ENCODE data around the gene PACSIN1.

PACSIN1 gene

GRCh38 chr6:34572021-34572420 is 106.1 kb downstream of the PACSIN1 start:
- H3K36me3 ChIP-seq (ENCODE audit: insufficient read depth, insufficient read length, low read length), result no peaks in the 10 kb centered on the region
- H3K4me1 ChIP-seq (ENCODE audit: insufficient read depth, insufficient read length), result peaks cover 7% of the 10 kb centered on the region
- no peaks in the 10 kb centered on the region for H3K9me3 ChIP-seq (ENCODE audit: insufficient read depth, low read length)
- H3K27me3 ChIP-seq (ENCODE audit: insufficient read depth, insufficient read length), result no peaks in the 10 kb centered on the region
- no peak overlapping the region for H3K4me3 ChIP-seq (ENCODE audit: insufficient read length, low read depth)
- no peak for TF ChIP-seq ZNF274 (IDR thresholded peaks at IDR 0.05; ENCODE audit: low read depth, low read length)
- TF ChIP-seq YY1 (IDR thresholded peaks at IDR 0.05; ENCODE audit: insufficient read depth, insufficient read length), result no peak
- no peak for DNase-seq (ENCODE audit: low read depth, low spot score)
- H3K9ac ChIP-seq (ENCODE audit: insufficient read length, low read depth), result no peak overlapping the region

GRCh38 chr6:34572585-34572984 is 106.7 kb downstream of the PACSIN1 start:
- TF ChIP-seq SUZ12 (IDR thresholded peaks at IDR 0.05; ENCODE audit: extremely low read depth, insufficient read depth, insufficient read length) (no peak), ZNF274 (IDR thresholded peaks at IDR 0.05; ENCODE audit: low read depth, low read length) (no peak), YY1 (IDR thresholded peaks at IDR 0.05; ENCODE audit: insufficient read depth, insufficient read length) (no peak)
- H3K36me3 ChIP-seq (ENCODE audit: insufficient read depth, insufficient read length, low read length), result no peaks in the 10 kb centered on the region
- H3K9me3 ChIP-seq (ENCODE audit: insufficient read depth, low read length), result no peaks in the 10 kb centered on the region
- H3K4me3 ChIP-seq (ENCODE audit: insufficient read length, low read depth), result no peak overlapping the region
- no peak for DNase-seq (ENCODE audit: low read depth, low spot score)
- no peaks in the 10 kb centered on the region for H3K27me3 ChIP-seq (ENCODE audit: insufficient read depth, insufficient read length)
- H3K9ac ChIP-seq (ENCODE audit: insufficient read length, low read depth), result no peak overlapping the region
- H3K4me1 ChIP-seq (ENCODE audit: insufficient read depth, insufficient read length), result peaks cover 7% of the 10 kb centered on the region

- H3K4me1 ChIP-seq (ENCODE audit: insufficient read depth, insufficient read length), result peaks cover 4% of the 10 kb centered on the region
- TF ChIP-seq SUZ12 (IDR thresholded peaks at IDR 0.05; ENCODE audit: extremely low read depth, insufficient read depth, insufficient read length), result no peak
- TF ChIP-seq ZNF274 (IDR thresholded peaks at IDR 0.05; ENCODE audit: low read depth, low read length), result no peak
- no peak for TF ChIP-seq YY1 (IDR thresholded peaks at IDR 0.05; ENCODE audit: insufficient read depth, insufficient read length)
- no peaks in the 10 kb centered on the region for H3K36me3 ChIP-seq (ENCODE audit: insufficient read depth, insufficient read length, low read length)
- no peaks in the 10 kb centered on the region for H3K9me3 ChIP-seq (ENCODE audit: insufficient read depth, low read length)
- no peak for DNase-seq (ENCODE audit: low read depth, low spot score)
- H3K27me3 ChIP-seq (ENCODE audit: insufficient read depth, insufficient read length), result no peaks in the 10 kb centered on the region
- no peak overlapping the region for H3K4me3 ChIP-seq (ENCODE audit: insufficient read length, low read depth)
- H3K9ac ChIP-seq (ENCODE audit: insufficient read length, low read depth), result no peak overlapping the region
These were observed 107.8 kb downstream of the PACSIN1 start for GRCh38 chr6:34573567-34574183.

GRCh38 chr6:34574647-34575293 is 108.9 kb downstream of the PACSIN1 start:
- Histone ChIP-seq H3K4me1 (ENCODE audit: insufficient read depth, insufficient read length) (peaks cover 4% of the 10 kb centered on the region), H3K27me3 (ENCODE audit: insufficient read depth, insufficient read length) (no peaks in the 10 kb centered on the region), H3K9me3 (ENCODE audit: insufficient read depth, low read length) (no peaks in the 10 kb centered on the region), H3K4me3 (ENCODE audit: insufficient read length, low read depth) (no peak overlapping the region), H3K36me3 (ENCODE audit: insufficient read depth, insufficient read length, low read length) (no peaks in the 10 kb centered on the region), H3K9ac (ENCODE audit: insufficient read length, low read depth) (no peak overlapping the region)
- no peak for TF ChIP-seq YY1 (IDR thresholded peaks at IDR 0.05; ENCODE audit: insufficient read depth, insufficient read length)
- TF ChIP-seq ZNF274 (IDR thresholded peaks at IDR 0.05; ENCODE audit: low read depth, low read length), result no peak
- no peak for TF ChIP-seq SUZ12 (IDR thresholded peaks at IDR 0.05; ENCODE audit: extremely low read depth, insufficient read depth, insufficient read length)
- no peak for DNase-seq (ENCODE audit: low read depth, low spot score)

- no peak overlapping the region for H3K4me3 ChIP-seq (ENCODE audit: insufficient read length, low read depth)
- no peaks in the 10 kb centered on the region for H3K9me3 ChIP-seq (ENCODE audit: insufficient read depth, low read length)
- H3K36me3 ChIP-seq (ENCODE audit: insufficient read depth, insufficient read length, low read length), result no peaks in the 10 kb centered on the region
- no peaks in the 10 kb centered on the region for H3K27me3 ChIP-seq (ENCODE audit: insufficient read depth, insufficient read length)
- no peak for TF ChIP-seq YY1 (IDR thresholded peaks at IDR 0.05; ENCODE audit: insufficient read depth, insufficient read length)
- no peak for TF ChIP-seq SUZ12 (IDR thresholded peaks at IDR 0.05; ENCODE audit: extremely low read depth, insufficient read depth, insufficient read length)
- no peak for TF ChIP-seq ZNF274 (IDR thresholded peaks at IDR 0.05; ENCODE audit: low read depth, low read length)
- no peak overlapping the region for H3K9ac ChIP-seq (ENCODE audit: insufficient read length, low read depth)
- H3K4me1 ChIP-seq (ENCODE audit: insufficient read depth, insufficient read length), result peaks cover 4% of the 10 kb centered on the region
- DNase-seq (ENCODE audit: low read depth, low spot score), result no peak
These were observed 109.5 kb downstream of the PACSIN1 start for GRCh38 chr6:34575326-34575725.

- Histone ChIP-seq H3K4me1 (ENCODE audit: insufficient read depth, insufficient read length) (peaks cover 9% of the 10 kb centered on the region), H3K36me3 (ENCODE audit: insufficient read depth, insufficient read length, low read length) (no peaks in the 10 kb centered on the region), H3K9ac (ENCODE audit: insufficient read length, low read depth) (no peak overlapping the region), H3K4me3 (ENCODE audit: insufficient read length, low read depth) (no peak overlapping the region), H3K27me3 (ENCODE audit: insufficient read depth, insufficient read length) (no peaks in the 10 kb centered on the region), H3K9me3 (ENCODE audit: insufficient read depth, low read length) (no peaks in the 10 kb centered on the region)
- DNase-seq (ENCODE audit: low read depth, low spot score), result no peak
- TF ChIP-seq SUZ12 (IDR thresholded peaks at IDR 0.05; ENCODE audit: extremely low read depth, insufficient read depth, insufficient read length) (no peak), ZNF274 (IDR thresholded peaks at IDR 0.05; ENCODE audit: low read depth, low read length) (no peak)
These were observed 110.5 kb downstream of the PACSIN1 start for GRCh38 chr6:34576286-34576955.

- Histone ChIP-seq H3K4me3 (ENCODE audit: insufficient read length, low read depth) (no peak overlapping the region), H3K9ac (ENCODE audit: insufficient read length, low read depth) (no peak overlapping the region), H3K4me1 (ENCODE audit: insufficient read depth, insufficient read length) (peaks cover 6% of the 10 kb centered on the region), H3K27me3 (ENCODE audit: insufficient read depth, insufficient read length) (no peaks in the 10 kb centered on the region), H3K36me3 (ENCODE audit: insufficient read depth, insufficient read length, low read length) (peaks cover 4% of the 10 kb centered on the region), H3K9me3 (ENCODE audit: insufficient read depth, low read length) (no peaks in the 10 kb centered on the region)
- TF ChIP-seq YY1 (IDR thresholded peaks at IDR 0.05; ENCODE audit: insufficient read depth, insufficient read length) (no peak), ZNF274 (IDR thresholded peaks at IDR 0.05; ENCODE audit: low read depth, low read length) (no peak), SUZ12 (IDR thresholded peaks at IDR 0.05; ENCODE audit: extremely low read depth, insufficient read depth, insufficient read length) (no peak)
- no peak for DNase-seq (ENCODE audit: low read depth, low spot score)
These were observed 112.8 kb downstream of the PACSIN1 start for GRCh38 chr6:34578445-34579262.
